T-cell (primary cell): ENCODE results near the gene NEURL1B. TPM values are rescaled to one million over a fixed set of nuclear protein-coding genes. Genes with fewer than 3 reads are reported as not detected.

Source experiments
- ATAC-seq, 4 experiments: fragments of 200-7000 bp in 3 of 4; fragments of 150-1000 bp in 1 of 4; cut with Tn5 transposase; replicated peaks in 1 of 4; 1 replicate in 3 of 4; 2 replicates in 1 of 4; pipeline ENCODE4 v1.10.0; 2021; ENCODE audit warnings: moderate library complexity in 3 of 4, mild to moderate bottlenecking in 2 of 4, moderate number of reproducible peaks in 1 of 4
- CTCF ChIA-PET, 2 donors: fragments of 300-600 bp; sonication (Branson Sonifier 250); formaldehyde crosslinking; loops; one replicate each; lab custom pipeline; 2022; ENCODE audit warnings: antibody characterized with exemption in 2 of 2; lab: Charles Lee
- POLR2A ChIA-PET, 2 donors: fragments of 300-600 bp; sonication (Branson Sonifier 250); formaldehyde crosslinking; loops; one replicate each; lab custom pipeline; 2022; ENCODE audit warnings: antibody characterized with exemption in 2 of 2; lab: Charles Lee
- DNase-seq, 35 experiments: peaks; one replicate each; pipeline versions ENCODE4 v3.0.0 to v3.0.0-alpha.2; 2013 to 2023
- H3K27ac ChIP-seq: one replicate; pipeline ENCODE4 v1.5.1; 2013; ENCODE audit warnings: low read length
- H3K27me3 ChIP-seq, 2 experiments: replicated peaks in 1 of 2; 1 replicate in 1 of 2; 2 replicates in 1 of 2; pipeline versions ENCODE4 v1.6.1 to v1.7.0; 2013; ENCODE audit warnings: low read length in 1 of 2, mixed read lengths in 1 of 2; ENCODE audit not compliant: control insufficient read depth in 2 of 2, insufficient read depth in 2 of 2; ENCODE audit errors: extremely low read depth in 1 of 2
- H3K36me3 ChIP-seq, 2 donors: 1 replicate in 1 of 2; 2 replicates in 1 of 2; pipeline versions ENCODE4 v1.6.1 to v1.7.0; 2013; ENCODE audit warnings: low read length in 1 of 2; ENCODE audit not compliant: control insufficient read depth in 2 of 2, insufficient read depth in 1 of 2; ENCODE audit errors: extremely low read depth in 1 of 2
- H3K4me1 ChIP-seq, 2 experiments: 1 replicate in 1 of 2; 2 replicates in 1 of 2; pipeline versions ENCODE4 v1.6.1 to v1.7.0; 2013; ENCODE audit warnings: low read length in 2 of 2, mixed read lengths in 1 of 2; ENCODE audit not compliant: insufficient read depth in 2 of 2, control insufficient read depth in 1 of 2; ENCODE audit errors: extremely low read depth in 1 of 2
- H3K4me3 ChIP-seq, 2 donors: 1 replicate in 1 of 2; 2 replicates in 1 of 2; pipeline versions ENCODE4 v1.5.1 to v1.7.0; 2013; ENCODE audit warnings: mild to moderate bottlenecking in 2 of 2, low read length in 1 of 2, moderate library complexity in 1 of 2; ENCODE audit not compliant: control insufficient read depth in 1 of 2; ENCODE audit errors: extremely low read depth in 1 of 2
- H3K9me3 ChIP-seq: 2 replicates; pipeline ENCODE4 v1.7.0; 2013
- H3K27ac Mint-ChIP-seq, 2 donors: one replicate each; pipeline ENCODE4 v1.8.0; 2020 to 2021; ENCODE audit warnings: mild to moderate bottlenecking in 2 of 2, mixed read lengths in 2 of 2
- H3K27me3 Mint-ChIP-seq, 2 donors: one replicate each; pipeline ENCODE4 v1.8.0; 2021 to 2022; ENCODE audit warnings: mixed read lengths in 2 of 2
- H3K36me3 Mint-ChIP-seq: one replicate; pipeline ENCODE4 v1.8.0; 2021; ENCODE audit warnings: mixed read lengths
- H3K4me1 Mint-ChIP-seq, 3 donors: one replicate each; pipeline ENCODE4 v1.8.0; 2020 to 2022; ENCODE audit warnings: mixed read lengths in 3 of 3, mild to moderate bottlenecking in 1 of 3
- H3K4me3 Mint-ChIP-seq, 3 donors: one replicate each; pipeline ENCODE4 v1.8.0; 2020 to 2022; ENCODE audit warnings: mild to moderate bottlenecking in 3 of 3, mixed read lengths in 3 of 3, moderate library complexity in 3 of 3
- H3K9me3 Mint-ChIP-seq, 3 donors: one replicate each; pipeline ENCODE4 v1.8.0; 2020 to 2022; ENCODE audit warnings: mixed read lengths in 3 of 3
- WGBS: methylation state at CpG from one replicate; pipeline ENCODE4 v1.1.5; 2013; ENCODE audit warnings: missing lambda C conversion rate; ENCODE audit not compliant: insufficient coverage; 5-methylcytosine and 5-hydroxymethylcytosine counted together
- total RNA-seq, 35 experiments: library from RNA in 6 of 35; stranded (reverse) in 6 of 35; fragments of 120-200 nt in 1 of 35; gene quantifications; one replicate each; pipeline versions ENCODE4 v1.2.1 to v1.2.4 and lab custom pipeline; 2013 to 2026

The NEURL1B gene
- total RNA-seq, 5 donors from 2014 or later (not counting 1 experiment from before 2014, with no cell fraction given): 0.07 to 0.64 (median 0.20) TPM

GRCh38 chr5:172694061-172694460, 53.0 kb downstream of the NEURL1B start:
- 97% methylated on average over 3 of the region's 4 CpGs for WGBS
- DNase-seq (no peak), ATAC-seq (no peak)

GRCh38 chr5:172694541-172694940, 53.5 kb downstream of the NEURL1B start:
- H3K36me3 Mint-ChIP-seq: no peaks in the 10 kb centered on the region
- ChIA-PET CTCF (interaction anchor here in 1 of 2 donors (0.6 kb wide), 1 partner anchor 31 kb away, joined by 4 read pairs; no protein-coding TSS in a partner anchor), POLR2A (no interaction called here)
- H3K9me3 ChIP-seq: no peaks in the 10 kb centered on the region
- 99% methylated on average over 8 of the region's 8 CpGs for WGBS
- no peaks in the 10 kb centered on the region for H3K27me3 Mint-ChIP-seq
- no peak for DNase-seq
- H3K9me3 Mint-ChIP-seq: no peaks in the 10 kb centered on the region
- peaks cover 12 to 14% (median 14%) of the 10 kb centered on the region in 3 donors for H3K4me1 Mint-ChIP-seq
- H3K27ac ChIP-seq: no peak overlapping the region
- H3K4me3 ChIP-seq: no peak overlapping the region
- H3K27ac Mint-ChIP-seq: no peak overlapping the region
- no peaks in the 10 kb centered on the region for H3K36me3 ChIP-seq
- H3K4me1 ChIP-seq: peaks cover 0 to 18% of the 10 kb centered on the region in 2 experiments
- ATAC-seq: no peak
- H3K4me3 Mint-ChIP-seq: no peak overlapping the region
- H3K27me3 ChIP-seq: no peaks in the 10 kb centered on the region

More at GRCh38 chr5:172694061-172694460, 53.0 kb downstream of the NEURL1B start:
- Histone ChIP-seq H3K9me3 (no peaks in the 10 kb centered on the region), H3K27ac (no peak overlapping the region), H3K36me3 (no peaks in the 10 kb centered on the region), H3K4me3 (no peak overlapping the region), H3K27me3 (no peaks in the 10 kb centered on the region), H3K4me1 (peaks cover 2 to 20% of the 10 kb centered on the region in 2 experiments)
- no peaks in the 10 kb centered on the region for H3K9me3 Mint-ChIP-seq
- H3K27ac Mint-ChIP-seq: no peak overlapping the region
- CTCF ChIA-PET: interaction anchor here in 1 of 2 donors (0.6 to 1.0 kb wide), 2 partner anchors 30 to 505 kb away, joined by 4 read pairs; no protein-coding TSS in a partner anchor
- no peaks in the 10 kb centered on the region for H3K27me3 Mint-ChIP-seq
- no peak overlapping the region for H3K4me3 Mint-ChIP-seq
- POLR2A ChIA-PET: no interaction called here
- H3K4me1 Mint-ChIP-seq: peaks cover 12 to 16% (median 15%) of the 10 kb centered on the region in 3 donors
- no peaks in the 10 kb centered on the region for H3K36me3 Mint-ChIP-seq

GRCh38 chr5:172695232-172696054, 54.4 kb downstream of the NEURL1B start:
- ChIA-PET CTCF (interaction anchor here in 1 of 2 donors (0.5 kb wide), 1 partner anchor 238 kb away, joined by 3 read pairs; no protein-coding TSS in a partner anchor), POLR2A (no interaction called here)
- Mint-ChIP-seq H3K9me3 (no peaks in the 10 kb centered on the region), H3K36me3 (no peaks in the 10 kb centered on the region), H3K27me3 (no peaks in the 10 kb centered on the region), H3K27ac (peak overlapping the region in 1 of 2 donors; percentile 64), H3K4me3 (peak overlapping the region in 1 of 3 donors; percentile 45), H3K4me1 (peaks cover 12 to 14% (median 14%) of the 10 kb centered on the region in 3 donors)
- 78% methylated on average over 6 of the region's 14 CpGs for WGBS
- Histone ChIP-seq H3K4me3 (no peak overlapping the region), H3K27ac (no peak overlapping the region), H3K9me3 (no peaks in the 10 kb centered on the region), H3K36me3 (no peaks in the 10 kb centered on the region), H3K27me3 (peaks cover 0 to 5% of the 10 kb centered on the region in 2 experiments), H3K4me1 (peaks cover 0 to 18% of the 10 kb centered on the region in 2 experiments)
- no peak for DNase-seq
- no peak for ATAC-seq

GRCh38 chr5:172696171-172696849, 55.2 kb downstream of the NEURL1B start:
- POLR2A ChIA-PET: no interaction called here
- no peak overlapping the region for H3K27ac ChIP-seq

GRCh38 chr5:172697123-172698121, 56.4 kb downstream of the NEURL1B start:
- H3K27me3 ChIP-seq: peaks cover 0 to 20% of the 10 kb centered on the region in 2 experiments
- peak overlapping the region; percentile 88 to 94 (median 92) for H3K4me3 Mint-ChIP-seq
- POLR2A ChIA-PET: interaction anchor here in 1 of 2 donors (0.6 kb wide), 1 partner anchor 821 kb away, joined by 3 read pairs; no protein-coding TSS in a partner anchor
- no peaks in the 10 kb centered on the region for H3K9me3 ChIP-seq
- H3K27ac Mint-ChIP-seq: peak overlapping the region; percentile 95 to 97
- peak overlapping the region; percentile 77 for H3K27ac ChIP-seq
- H3K4me1 Mint-ChIP-seq: peaks cover 12 to 25% (median 22%) of the 10 kb centered on the region in 3 donors
- peak; percentile 92 to 99 (median 96) for ATAC-seq
- no peaks in the 10 kb centered on the region for H3K9me3 Mint-ChIP-seq
- WGBS: 19% methylated on average over 15 of the region's 36 CpGs
- CTCF ChIA-PET: interaction anchor here (0.5 to 1.6 kb wide), 9 partner anchors 14 to 261 kb away, joined by 3 to 4 read pairs (median 3); no protein-coding TSS in a partner anchor
- H3K4me1 ChIP-seq: peaks cover 0 to 28% of the 10 kb centered on the region in 2 experiments
- peaks cover 7 to 14% of the 10 kb centered on the region in 2 donors for H3K27me3 Mint-ChIP-seq
- H3K36me3 ChIP-seq: no peaks in the 10 kb centered on the region
- peak overlapping the region; percentile 64 to 95 for H3K4me3 ChIP-seq
- DNase-seq: peak; percentile 62 to 92 (median 77)
- no peaks in the 10 kb centered on the region for H3K36me3 Mint-ChIP-seq

More at GRCh38 chr5:172696171-172696849, 55.2 kb downstream of the NEURL1B start:
- peaks cover 0 to 12% of the 10 kb centered on the region in 2 experiments for H3K27me3 ChIP-seq
- Mint-ChIP-seq H3K27me3 (peaks cover 3 to 6% of the 10 kb centered on the region in 2 donors), H3K4me1 (peaks cover 12 to 18% (median 16%) of the 10 kb centered on the region in 3 donors), H3K27ac (peak overlapping the region in 1 of 2 donors; percentile 44), H3K4me3 (peak overlapping the region in 2 of 3 donors; percentile 88 to 94), H3K36me3 (no peaks in the 10 kb centered on the region), H3K9me3 (no peaks in the 10 kb centered on the region)
- no peak for ATAC-seq
- no peak for DNase-seq
- CTCF ChIA-PET: interaction anchor here (0.6 to 1.6 kb wide), 6 partner anchors 16 to 1917 kb away, joined by 3 to 4 read pairs (median 3); no protein-coding TSS in a partner anchor
- H3K36me3 ChIP-seq: no peaks in the 10 kb centered on the region
- 95% methylated on average over 14 of the region's 20 CpGs for WGBS
- peaks cover 0 to 20% of the 10 kb centered on the region in 2 experiments for H3K4me1 ChIP-seq
- no peak overlapping the region for H3K4me3 ChIP-seq
- no peaks in the 10 kb centered on the region for H3K9me3 ChIP-seq
